Vagina (tissue), 2 donors: ENCODE results near the gene PPIL6. TPM values are rescaled to one million over a fixed set of nuclear protein-coding genes. Genes with fewer than 3 reads are reported as not detected.

Experiments
- DNase-seq, 2 donors: peaks; one replicate each; pipeline ENCODE4 v3.0.0-alpha.2; 2017; ENCODE audit errors: extremely low spot score in 2 of 2
- H3K27ac ChIP-seq: fragments of 200-600 bp; sonication (generic); one replicate; pipeline ENCODE4 v1.5.1; 2019
- H3K27me3 ChIP-seq: fragments of 200-600 bp; sonication (generic); one replicate; pipeline ENCODE4 v1.5.1; 2019
- H3K36me3 ChIP-seq, 2 donors: fragments of 200-600 bp; sonication (generic); one replicate each; pipeline ENCODE4 v1.5.1; 2017 to 2019
- H3K4me1 ChIP-seq: fragments of 200-600 bp; sonication (generic); one replicate; pipeline ENCODE4 v1.5.1; 2019
- H3K4me3 ChIP-seq, 2 donors: fragments of 200-600 bp; sonication (generic); 1 replicate in 1 of 2; 2 replicates in 1 of 2; pipeline ENCODE4 v1.5.1; 2016 to 2019
- H3K9me3 ChIP-seq: fragments of 200-600 bp; sonication (generic); one replicate; pipeline ENCODE4 v1.5.1; 2019
- POLR2A ChIP-seq, 2 donors: fragments of 450-650 bp; IDR thresholded peaks; one replicate each; pipeline ENCODE4 v1.6.1; 2017; ENCODE audit warnings: antibody characterized with exemption in 2 of 2, mild to moderate bottlenecking in 2 of 2, moderate library complexity in 2 of 2
- POLR2AphosphoS5 ChIP-seq, 2 donors: sonication (generic); formaldehyde crosslinking; IDR thresholded peaks; one replicate each; pipeline ENCODE4 v1.9.0; 2017; ENCODE audit warnings: antibody characterized with exemption in 2 of 2, mild to moderate bottlenecking in 2 of 2, low read depth in 1 of 2; ENCODE audit not compliant: insufficient read depth in 1 of 2
- intact Hi-C: fragments of 100-400 bp; cut with DNase I; formaldehyde crosslinking; loops from one replicate; pipeline ENCODE4 v1.15.1; 2023
- total RNA-seq: library from RNA; depleted of rRNA; stranded (reverse); fragments of >200 nt; gene quantifications from one replicate; pipeline ENCODE4 v1.2.3, GENCODE V29; 2016
- TF ChIP-seq, protein P1 (sequence below), 3 experiments: fragments of 450-650 bp in 2 of 3; fragments of 200-600 bp in 1 of 3; sonication (generic) in 1 of 3; IDR thresholded peaks; one replicate each; pipeline ENCODE4 v1.5.1; 2017 to 2019; ENCODE audit warnings: antibody characterized with exemption in 3 of 3, mild to moderate bottlenecking in 2 of 3, moderate library complexity in 2 of 3

PPIL6 gene
- total RNA-seq, 1 donor from 2014 or later = 3.9 TPM

GRCh38 chr6:109473120-109473519, 32.7 kb upstream of the PPIL6 start:
- Histone ChIP-seq H3K36me3 (peaks cover 0 to 49% of the 10 kb centered on the region in 2 donors), H3K4me3 (no peak overlapping the region), H3K9me3 (no peaks in the 10 kb centered on the region), H3K4me1 (peaks cover 19% of the 10 kb centered on the region), H3K27me3 (no peaks in the 10 kb centered on the region), H3K27ac (no peak overlapping the region)
- intact Hi-C loops = no loop called here
- no peak for DNase-seq
- TF ChIP-seq POLR2AphosphoS5 (IDR thresholded peaks at IDR 0.05; ENCODE audit: insufficient read depth in 1 of 2, low read depth in 1 of 2) (no peak), POLR2A (IDR thresholded peaks at IDR 0.05) (no peak)
- TF ChIP-seq, protein P1, sequence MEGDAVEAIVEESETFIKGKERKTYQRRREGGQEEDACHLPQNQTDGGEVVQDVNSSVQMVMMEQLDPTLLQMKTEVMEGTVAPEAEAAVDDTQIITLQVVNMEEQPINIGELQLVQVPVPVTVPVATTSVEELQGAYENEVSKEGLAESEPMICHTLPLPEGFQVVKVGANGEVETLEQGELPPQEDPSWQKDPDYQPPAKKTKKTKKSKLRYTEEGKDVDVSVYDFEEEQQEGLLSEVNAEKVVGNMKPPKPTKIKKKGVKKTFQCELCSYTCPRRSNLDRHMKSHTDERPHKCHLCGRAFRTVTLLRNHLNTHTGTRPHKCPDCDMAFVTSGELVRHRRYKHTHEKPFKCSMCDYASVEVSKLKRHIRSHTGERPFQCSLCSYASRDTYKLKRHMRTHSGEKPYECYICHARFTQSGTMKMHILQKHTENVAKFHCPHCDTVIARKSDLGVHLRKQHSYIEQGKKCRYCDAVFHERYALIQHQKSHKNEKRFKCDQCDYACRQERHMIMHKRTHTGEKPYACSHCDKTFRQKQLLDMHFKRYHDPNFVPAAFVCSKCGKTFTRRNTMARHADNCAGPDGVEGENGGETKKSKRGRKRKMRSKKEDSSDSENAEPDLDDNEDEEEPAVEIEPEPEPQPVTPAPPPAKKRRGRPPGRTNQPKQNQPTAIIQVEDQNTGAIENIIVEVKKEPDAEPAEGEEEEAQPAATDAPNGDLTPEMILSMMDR (IDR thresholded peaks at IDR 0.05) = no peak

GRCh38 chr6:109472132-109472995, 31.9 kb upstream of the PPIL6 start:
- H3K4me3 ChIP-seq = no peak overlapping the region
- H3K36me3 ChIP-seq = peaks cover 0 to 54% of the 10 kb centered on the region in 2 donors
- TF ChIP-seq POLR2A (IDR thresholded peaks at IDR 0.05) (no peak), POLR2AphosphoS5 (IDR thresholded peaks at IDR 0.05; ENCODE audit: insufficient read depth in 1 of 2, low read depth in 1 of 2) (no peak)
- TF ChIP-seq, protein P1 (IDR thresholded peaks at IDR 0.05) = no peak
- peak in 1 of 2 donors; percentile 64 for DNase-seq
- H3K27ac ChIP-seq = no peak overlapping the region
- H3K9me3 ChIP-seq = no peaks in the 10 kb centered on the region
- peaks cover 11% of the 10 kb centered on the region for H3K4me1 ChIP-seq
- H3K27me3 ChIP-seq = no peaks in the 10 kb centered on the region
- intact Hi-C loops = no loop called here

- H3K9me3 ChIP-seq = no peaks in the 10 kb centered on the region
- intact Hi-C loops = no loop called here
Measured at GRCh38 chr6:109471105-109471810, 30.8 kb upstream of the PPIL6 start.

DNA sequence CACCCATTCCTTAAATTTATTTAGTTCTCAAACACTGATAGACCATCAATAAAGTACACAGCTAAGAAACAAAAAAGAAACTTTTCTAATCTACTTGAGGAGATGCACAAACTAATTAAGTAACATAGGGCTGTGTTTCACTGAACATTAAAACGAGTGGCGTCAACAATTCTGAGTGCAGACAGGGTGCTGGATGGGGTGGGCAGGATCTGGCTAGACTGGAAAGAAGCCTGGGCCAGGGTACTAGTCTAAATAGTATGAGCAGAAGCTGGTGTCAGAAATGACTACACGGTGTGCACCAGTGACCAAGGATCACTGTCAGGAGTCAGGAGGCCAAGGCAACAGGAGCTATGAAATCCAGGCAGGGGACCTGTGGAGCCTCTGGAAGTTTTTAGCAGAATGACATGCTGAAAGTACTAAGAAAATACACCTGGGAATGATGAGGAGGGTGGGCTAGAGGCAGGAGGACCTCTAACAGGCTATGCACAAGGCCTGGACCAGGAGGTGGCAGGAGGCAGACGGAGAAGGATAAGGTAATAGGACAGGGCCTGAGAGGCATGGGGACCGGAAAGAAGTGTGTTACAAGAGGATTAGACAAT, 29.3 kb upstream of the PPIL6 start:
- Histone ChIP-seq H3K27me3 (no peaks in the 10 kb centered on the region), H3K4me1 (no peaks in the 10 kb centered on the region), H3K36me3 (peaks cover 0 to 61% of the 10 kb centered on the region in 2 donors), H3K4me3 (no peak overlapping the region), H3K27ac (no peak overlapping the region), H3K9me3 (no peaks in the 10 kb centered on the region)
- TF ChIP-seq POLR2AphosphoS5 (IDR thresholded peaks at IDR 0.05; ENCODE audit: insufficient read depth in 1 of 2, low read depth in 1 of 2) = no peak
- TF ChIP-seq, protein P1 (IDR thresholded peaks at IDR 0.05) = no peak
- no peak for TF ChIP-seq POLR2A (IDR thresholded peaks at IDR 0.05)
- peak in 1 of 2 donors; percentile 75 for DNase-seq
- intact Hi-C loops = no loop called here

More at GRCh38 chr6:109471105-109471810, 30.8 kb upstream of the PPIL6 start:
- Histone ChIP-seq H3K27ac (no peak overlapping the region), H3K27me3 (no peaks in the 10 kb centered on the region), H3K4me1 (peaks cover under 1% of the 10 kb centered on the region), H3K4me3 (no peak overlapping the region), H3K36me3 (peaks cover 0 to 59% of the 10 kb centered on the region in 2 donors)
- DNase-seq = peak in 1 of 2 donors; percentile 60
- no peak for TF ChIP-seq POLR2AphosphoS5 (IDR thresholded peaks at IDR 0.05; ENCODE audit: insufficient read depth in 1 of 2, low read depth in 1 of 2)
- TF ChIP-seq, protein P1 (IDR thresholded peaks at IDR 0.05) = no peak
- no peak for TF ChIP-seq POLR2A (IDR thresholded peaks at IDR 0.05)
